ENCODE results near the gene PSTPIP2. TPM values are rescaled to one million over a fixed set of nuclear protein-coding genes. Genes with fewer than 3 reads are reported as not detected.

Gene PSTPIP2
- total and polyA plus RNA-seq, 2 of the 8 experiments (the other 6 are each of a cell fraction or from before 2014, with no cell fraction given) = 1.8 to 2.4 TPM

DNA sequence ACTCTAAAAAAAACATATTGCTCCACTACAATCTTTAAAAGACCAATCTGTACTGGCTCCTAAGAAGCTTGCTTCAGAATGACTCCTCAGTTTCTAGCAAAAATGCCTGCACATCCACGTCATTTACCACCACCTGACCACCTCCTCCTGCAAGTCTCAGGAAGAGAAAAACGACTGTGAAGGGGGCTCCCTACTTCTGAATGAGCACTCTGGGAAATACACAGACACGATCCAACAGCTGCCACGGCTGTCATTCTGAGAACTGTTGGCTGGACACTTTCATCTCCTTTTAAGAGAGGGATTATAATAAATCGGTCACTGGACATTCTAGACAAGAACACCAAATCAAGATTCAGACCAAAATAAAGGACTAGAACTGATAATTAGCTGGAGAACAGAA is 126.4 kb downstream of the PSTPIP2 start:
- H3K56ac ChIP-seq (replicated peaks; ENCODE audit: insufficient read length, low read depth, low read length) = no peak overlapping the region
- no peak overlapping the region for H3K9ac ChIP-seq (replicated peaks in 1 of 4; ENCODE audit: extremely low read depth in 1 of 4, low read depth in 3 of 4, low read length in 3 of 4)
- no peak overlapping the region for H3K18ac ChIP-seq (ENCODE audit: extremely low read depth, low read length)
- CTCF ChIA-PET (ENCODE audit: partially characterized antibody) = interaction anchor here (1.1 to 1.6 kb wide), 2 partner anchors 34 to 128 kb away, joined by 3 read pairs; no protein-coding TSS in a partner anchor
- DNase-seq (ENCODE audit: low read depth in 1 of 2, low spot score in 2 of 2) (no peak), FAIRE-seq (no peak)
- no peaks in the 10 kb centered on the region for H3K4me1 ChIP-seq (replicated peaks in 1 of 4; ENCODE audit: control insufficient read depth in 3 of 4, insufficient read depth in 4 of 4, low read length in 3 of 4)
- H2BK120ac ChIP-seq (replicated peaks; ENCODE audit: low read depth, low read length) = no peak overlapping the region
- POLR2A ChIA-PET (ENCODE audit: partially characterized antibody) = no interaction called here
- H3K4me2 ChIP-seq (ENCODE audit: insufficient read depth in 1 of 2, low read depth in 2 of 2, low read length in 2 of 2) = no peak overlapping the region
- H4K5ac ChIP-seq (ENCODE audit: insufficient read length, low read depth, low read length) = no peak overlapping the region
- no peaks in the 10 kb centered on the region for H3K79me2 ChIP-seq (ENCODE audit: control insufficient read depth in 1 of 2, insufficient read depth in 2 of 2, low read length in 2 of 2)
- no peak overlapping the region for H3K4me3 ChIP-seq (ENCODE audit: extremely low read depth in 1 of 4, insufficient read depth in 2 of 4, low read depth in 3 of 4, low read length in 4 of 4)
- H2BK15ac ChIP-seq (ENCODE audit: low read length) = no peak overlapping the region
- peaks cover 14 to 52% (median 30%) of the 10 kb centered on the region in 4 experiments for H3K36me3 ChIP-seq (ENCODE audit: control insufficient read depth in 2 of 4, insufficient read depth in 4 of 4, low read length in 3 of 4)
- H2BK12ac ChIP-seq (ENCODE audit: low read depth, low read length) = no peak overlapping the region
- no peaks in the 10 kb centered on the region for H3K27me3 ChIP-seq (replicated peaks in 1 of 4; ENCODE audit: control insufficient read depth in 3 of 4, extremely low read depth in 1 of 4, insufficient read depth in 3 of 4, low read length in 3 of 4)
- no peaks in the 10 kb centered on the region for H4K20me1 ChIP-seq (replicated peaks in 1 of 2; ENCODE audit: control insufficient read depth in 1 of 2, insufficient read depth in 2 of 2, low read length in 2 of 2)
- H3K23ac ChIP-seq (ENCODE audit: insufficient read length) = no peak overlapping the region
- no peak overlapping the region for H2BK20ac ChIP-seq (ENCODE audit: low read length)
- no peak overlapping the region for H2AK5ac ChIP-seq (ENCODE audit: low read depth, low read length)
- H3K4ac ChIP-seq (replicated peaks; ENCODE audit: insufficient read length, low read depth, low read length) = no peak overlapping the region
- H3K79me1 ChIP-seq (ENCODE audit: low read depth, low read length) = no peaks in the 10 kb centered on the region
- no peak overlapping the region for H4K91ac ChIP-seq (replicated peaks; ENCODE audit: insufficient read length, low read length)
- H3K23me2 ChIP-seq (ENCODE audit: low read depth, low read length) = no peaks in the 10 kb centered on the region
- no peak overlapping the region for H3K14ac ChIP-seq (ENCODE audit: insufficient read length)
- no peak for TF ChIP-seq KDM5A (IDR thresholded peaks at IDR 0.05; ENCODE audit: low read length)
- no peak for TF ChIP-seq HDAC2 (IDR thresholded peaks at IDR 0.05; ENCODE audit: borderline replicate concordance in 1 of 2, low read depth in 2 of 2, low read length in 2 of 2)
- no peak overlapping the region for H3K27ac ChIP-seq (ENCODE audit: low read depth, low read length)
- no peak overlapping the region for H4K8ac ChIP-seq (ENCODE audit: extremely low read depth, insufficient read depth, low read length)
- no peaks in the 10 kb centered on the region for H3K9me3 ChIP-seq (ENCODE audit: insufficient read depth in 2 of 2, low read depth in 1 of 2, low read length in 1 of 2)
- 78% methylated on average over 5 of the region's 5 CpGs; no CpG with 5 or more reads in 1 of the 2 experiments for WGBS, 2 experiments (ENCODE audit: extremely low coverage in 1 of 2, insufficient coverage in 1 of 2, insufficient read length in 1 of 2, insufficient replicate concordance in 2 of 2, low coverage in 1 of 2, low lambda C conversion rate in 2 of 2, missing lambda C conversion rate in 1 of 2)
- no peak overlapping the region for H2BK5ac ChIP-seq (ENCODE audit: low read depth, low read length)
- H2AFZ ChIP-seq (ENCODE audit: low read length) = no peak overlapping the region
